Smooth muscle cell of bladder (primary cell): ENCODE results near the gene CFLAR. TPM values are rescaled to one million over a fixed set of nuclear protein-coding genes. Genes with fewer than 3 reads are reported as not detected.

Experiments
- total RNA-seq: library from RNA; depleted of rRNA; stranded (reverse); fragments of >200 nt; gene quantifications from 2 replicates; pipeline ENCODE4 v1.2.3, GENCODE V29; 2014

The CFLAR gene
- total RNA-seq: 61.7 and 105 TPM in 2 replicates

DNA sequence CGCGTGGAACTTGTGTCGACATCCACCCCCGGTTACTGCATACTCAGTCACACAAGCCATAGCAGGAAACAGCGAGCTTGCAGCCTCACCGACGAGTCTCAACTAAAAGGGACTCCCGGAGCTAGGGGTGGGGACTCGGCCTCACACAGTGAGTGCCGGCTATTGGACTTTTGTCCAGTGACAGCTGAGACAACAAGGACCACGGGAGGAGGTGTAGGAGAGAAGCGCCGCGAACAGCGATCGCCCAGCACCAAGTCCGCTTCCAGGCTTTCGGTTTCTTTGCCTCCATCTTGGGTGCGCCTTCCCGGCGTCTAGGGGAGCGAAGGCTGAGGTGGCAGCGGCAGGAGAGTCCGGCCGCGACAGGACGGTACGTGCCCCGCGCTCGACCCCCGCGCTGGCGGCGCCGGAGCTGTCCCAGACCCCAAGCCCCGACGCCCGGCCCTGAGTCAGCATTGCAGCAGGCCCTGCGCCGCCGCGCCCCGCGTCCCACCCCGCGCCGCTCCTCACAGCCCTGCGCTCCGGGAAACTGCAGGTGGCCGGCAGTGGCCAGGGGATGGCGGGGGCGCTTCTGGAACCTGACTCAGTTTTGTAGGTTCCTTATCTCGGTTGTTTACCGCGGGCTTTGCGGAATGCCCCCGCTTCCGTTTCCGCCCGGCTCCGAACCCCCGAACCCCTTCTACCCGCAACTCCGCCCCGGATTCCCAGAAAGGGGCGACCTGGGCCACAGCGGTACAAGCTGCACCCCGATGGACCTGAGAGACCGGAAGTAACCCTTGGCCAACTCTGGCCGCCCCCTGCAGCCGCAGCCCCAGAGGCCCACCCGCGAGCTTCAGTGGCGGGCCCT is at the start of gene CFLAR:
TSS of gene CFLAR (plus strand) at position 50 of the 844 bp plus-strand sequence. CDS start 13,702 bp downstream, outside the sequence.

DNA sequence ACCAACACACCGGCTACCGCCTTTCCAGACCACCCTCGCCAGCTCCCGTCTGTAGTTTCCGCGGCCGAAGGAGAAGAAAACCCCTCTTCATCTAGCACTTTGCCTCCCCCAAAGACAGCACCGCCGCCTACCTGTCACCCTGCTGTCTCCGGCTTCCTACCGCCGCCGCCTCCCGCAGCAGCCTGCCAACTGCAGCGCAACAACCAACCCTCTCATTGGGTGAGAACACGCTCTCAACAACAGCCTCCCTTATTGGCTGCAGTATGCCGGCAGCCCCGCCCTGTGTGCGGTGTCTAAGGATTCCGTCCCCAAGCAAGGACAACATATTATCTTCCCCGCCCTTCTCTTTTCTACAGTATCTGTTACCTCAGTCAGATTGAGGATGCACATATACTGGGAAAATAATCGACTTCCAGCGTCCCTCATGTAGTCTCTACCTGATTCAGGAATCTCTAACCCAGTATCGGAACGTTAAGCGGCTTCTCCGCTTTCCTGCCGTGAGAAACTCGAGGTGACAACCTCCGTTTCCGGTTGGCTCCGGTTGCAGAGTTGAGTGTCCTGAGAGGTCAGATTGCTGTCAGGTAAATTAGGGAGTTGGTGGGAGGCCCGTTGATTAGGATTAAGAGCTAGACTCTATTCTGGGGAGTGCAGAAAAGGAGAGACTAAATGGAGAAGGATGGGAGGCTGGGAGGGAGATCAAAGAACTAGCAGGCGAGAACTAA is 44.3 kb upstream of the CFLAR start, which contains the start of the genes HYCC2 and NDUFB3:
TSS of gene HYCC2 (minus strand) at position 193 of the 722 bp plus-strand sequence. CDS start 47,662 bp downstream, outside the sequence.
TSS of gene NDUFB3 (plus strand) at position 523 of the 722 bp plus-strand sequence. CDS start 6,882 bp downstream, outside the sequence.

DNA sequence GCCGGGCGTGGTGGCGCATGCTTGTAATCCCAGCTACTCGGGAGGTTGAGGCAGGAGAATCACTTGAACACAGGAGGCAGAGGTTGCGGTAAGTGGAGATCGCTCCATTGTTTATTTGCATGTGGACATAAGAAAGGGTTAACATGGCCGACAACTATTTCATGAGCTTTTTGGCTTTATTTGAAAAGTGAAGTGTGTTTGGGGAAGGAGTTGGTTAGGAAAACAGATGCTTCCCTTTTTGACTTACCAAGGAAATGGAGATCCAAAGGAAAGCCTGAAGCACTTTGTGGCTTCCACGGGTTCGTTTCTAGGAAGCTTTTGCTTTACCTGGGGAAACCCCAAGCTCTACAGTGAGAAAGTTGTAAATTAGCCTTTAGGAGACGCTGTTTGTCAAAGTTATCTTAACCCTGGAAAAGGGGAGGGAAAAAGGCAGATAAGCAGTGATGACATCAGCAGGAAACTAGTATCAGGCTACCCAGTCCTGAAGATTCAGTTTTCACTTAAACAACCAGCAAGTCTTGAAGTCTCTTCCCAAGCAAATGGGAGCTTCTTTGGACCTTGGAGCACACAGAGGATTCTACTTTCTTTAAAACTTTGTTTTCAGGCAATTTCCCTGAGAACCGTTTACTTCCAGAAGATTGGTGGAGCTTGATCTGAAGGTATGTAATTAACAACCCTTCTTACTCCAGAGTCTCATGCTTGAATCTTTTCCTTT is 66.8 kb downstream of the CFLAR start, which contains the start of gene CASP10:
TSS of gene CASP10 (plus strand) at position 492 of the 715 bp plus-strand sequence. CDS start 2,637 bp downstream, outside the sequence.

Other genes with a start within 250 kb of the CFLAR start
- gene PPIL3, start 227.1 kb upstream of the CFLAR start, total RNA-seq: 50.2 and 63.9 TPM in 2 replicates
- 17.8 and 19.1 TPM in 2 replicates for gene NIF3L1, start 226.8 kb upstream of the CFLAR start, total RNA-seq
- 12.3 and 12.4 TPM in 2 replicates for gene ORC2, start 152.5 kb upstream of the CFLAR start, total RNA-seq
- gene HYCC2, start 44.5 kb upstream of the CFLAR start, total RNA-seq: 6.7 and 7.5 TPM in 2 replicates
- 110 and 118 TPM in 2 replicates for gene NDUFB3, start 44.2 kb upstream of the CFLAR start, total RNA-seq
- gene CASP10, start 67.0 kb downstream of the CFLAR start, total RNA-seq: 6.4 and 9.1 TPM in 2 replicates
- gene CASP8, start 144.4 kb downstream of the CFLAR start, total RNA-seq: 19.1 and 21.5 TPM in 2 replicates
- gene FLACC1, start 241.2 kb downstream of the CFLAR start, total RNA-seq: 0.28 and 0.74 TPM in 2 replicates